H1 (cell line): ENCODE results near the gene OMP. TPM values are rescaled to one million over a fixed set of nuclear protein-coding genes. Genes with fewer than 3 reads are reported as not detected.

Experiments
- ASH2L ChIP-seq: fragments of 200-600, 300-600 bp; sonication (generic); IDR thresholded peaks from one replicate; pipeline ENCODE4 v1.7.1; 2017; ENCODE audit warnings: low read length
- CEBPB ChIP-seq: IDR thresholded peaks from 2 replicates; pipeline ENCODE4 v1.6.1; 2012; ENCODE audit warnings: low read depth, low read length
- CTCF ChIP-seq, 3 experiments: IDR thresholded peaks; 1 replicate in 2 of 3; 2 replicates in 1 of 3; pipeline versions ENCODE4 v1.5.1 to v1.6.1; 2011; ENCODE audit warnings: low read length in 3 of 3, mild to moderate bottlenecking in 3 of 3, inconsistent platforms in 2 of 3, low read depth in 1 of 3, moderate library complexity in 1 of 3; ENCODE audit not compliant: insufficient read depth in 1 of 3; ENCODE audit errors: control extremely low read depth in 1 of 3
- HDAC2 ChIP-seq, 2 experiments: fragments of 300-600 bp in 1 of 2; sonication (generic) in 1 of 2; IDR thresholded peaks; 2 replicates each; pipeline ENCODE4 v1.6.1; 2011 to 2012; ENCODE audit warnings: low read depth in 2 of 2, low read length in 2 of 2, mild to moderate bottlenecking in 2 of 2, moderate library complexity in 2 of 2, borderline replicate concordance in 1 of 2, inconsistent platforms in 1 of 2
- MAFK ChIP-seq: IDR thresholded peaks from 2 replicates; pipeline ENCODE4 v1.6.1; 2012; ENCODE audit warnings: low read depth, mild to moderate bottlenecking, improper control_type of control experiment, low read length
- NANOG ChIP-seq: IDR thresholded peaks from 2 replicates; pipeline ENCODE4 v1.6.1; 2011; ENCODE audit warnings: low read length, low read depth, mild to moderate bottlenecking, inconsistent platforms; ENCODE audit not compliant: insufficient read depth, poor library complexity, severe bottlenecking
- PHF8 ChIP-seq: fragments of 200-600 bp; sonication (generic); conservative IDR thresholded peaks from 2 replicates; pipeline ENCODE4 v1.7.1; 2012; ENCODE audit warnings: low read depth, mild to moderate bottlenecking, inconsistent platforms, low read length, moderate library complexity
- POLR2AphosphoS5 ChIP-seq: IDR thresholded peaks from 2 replicates; pipeline ENCODE4 v1.6.1; 2011; ENCODE audit warnings: low read depth, low read length
- SP1 ChIP-seq: IDR thresholded peaks from 2 replicates; pipeline ENCODE4 v1.6.1; 2011; ENCODE audit warnings: low read depth, low read length
- SP4 ChIP-seq: IDR thresholded peaks from 2 replicates; pipeline ENCODE4 v1.6.1; 2012; ENCODE audit warnings: low read length, inconsistent platforms
- SUZ12 ChIP-seq: fragments of 200-600 bp; sonication (generic); IDR thresholded peaks from 2 replicates; pipeline ENCODE4 v1.6.1; 2012; ENCODE audit warnings: mild to moderate bottlenecking, inconsistent platforms, low read length, moderate library complexity, mixed read lengths
- TCF12 ChIP-seq: IDR thresholded peaks from 2 replicates; pipeline ENCODE4 v1.6.1; 2011; ENCODE audit warnings: low read depth, mild to moderate bottlenecking, low read length
- USF2 ChIP-seq: IDR thresholded peaks from 2 replicates; pipeline ENCODE4 v1.6.1; 2011; ENCODE audit warnings: low read length, improper control_type of control experiment
- polyA plus RNA-seq, 7 experiments: library from polyadenylated mRNA; depleted of rRNA in 3 of 7; stranded (reverse) in 5 of 7; unstranded in 2 of 7; fragments of >200 nt in 5 of 7; fragments of 200-250 nt in 2 of 7; gene quantifications; 1 replicate in 5 of 7; 2 replicates in 1 of 7; 4 replicates in 1 of 7; pipeline versions ENCODE4 v1.2.1 to v1.2.3, GENCODE V29; 2011 to 2013; ENCODE audit warnings: missing spikeins in 2 of 7, mixed read lengths in 2 of 7
- total RNA-seq: library from RNA; stranded (reverse); fragmentation: NEBNext Ultra II Directional; extraction: Animal tissue kit (Norgen Biotek cat#: 25700); gene quantifications from 2 replicates; pipeline ENCODE4 v1.2.1, GENCODE V29; 2021
- TF ChIP-seq, protein P1 (sequence below): IDR thresholded peaks from 2 replicates; pipeline ENCODE4 v1.6.1; 2012; ENCODE audit warnings: inconsistent platforms

Gene OMP
- total and polyA plus RNA-seq, 2 of the 8 experiments (the other 6 are each of a cell fraction or from before 2014, with no cell fraction given), result not detected

GRCh38 chr11:77127235-77127911, 24.7 kb downstream of the OMP start (continued):
- peak; percentile 89 to 98 (median 95) for TF ChIP-seq CTCF (IDR thresholded peaks at IDR 0.05; ENCODE audit: control extremely low read depth in 1 of 3, insufficient read depth in 1 of 3, low read depth in 1 of 3, low read length in 3 of 3)
- TF ChIP-seq NANOG, result no peak
- TF ChIP-seq, protein P1, sequence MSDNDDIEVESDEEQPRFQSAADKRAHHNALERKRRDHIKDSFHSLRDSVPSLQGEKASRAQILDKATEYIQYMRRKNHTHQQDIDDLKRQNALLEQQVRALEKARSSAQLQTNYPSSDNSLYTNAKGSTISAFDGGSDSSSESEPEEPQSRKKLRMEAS, result peak; percentile 14; the same call in 1 of the 2 replicates
- TF ChIP-seq PHF8, result no peak
- no peak for TF ChIP-seq HDAC2 (IDR thresholded peaks at IDR 0.05; ENCODE audit: borderline replicate concordance in 1 of 2, low read depth in 2 of 2, low read length in 2 of 2)
- TF ChIP-seq SUZ12, result no peak
- TF ChIP-seq ASH2L, result peak; percentile 53
- no peak for TF ChIP-seq USF2
- no peak for TF ChIP-seq POLR2AphosphoS5
- no peak for TF ChIP-seq SP4
- TF ChIP-seq MAFK, result no peak
- no peak for TF ChIP-seq CEBPB
- TF ChIP-seq SP1, result no peak
- TF ChIP-seq TCF12, result 0 out of 2 replicates have a peak, but pooled peaks have one; percentile 14
